Gastroesophageal sphincter (tissue), 4 donors: ENCODE data around the gene SPTLC1. TPM values are rescaled to one million over a fixed set of nuclear protein-coding genes. Genes with fewer than 3 reads are reported as not detected.
"Not testable (repeated sequence)": the region's sequence is repeated elsewhere in the genome, so short reads cannot be mapped to it uniquely, and the experiment has no call there.

Experiments
- ATAC-seq: fragments of 150-250 bp; one replicate; pipeline ENCODE4 v1.9.1; 2016; ENCODE audit warnings: mild to moderate bottlenecking, moderate library complexity
- H3K27ac ChIP-seq, 4 donors: fragments of 200-600 bp; sonication (generic) in 3 of 4; 1 replicate in 3 of 4; 2 replicates in 1 of 4; pipeline ENCODE4 v1.5.1; 2016 to 2019
- H3K27me3 ChIP-seq: fragments of 200-600 bp; sonication (generic); one replicate; pipeline ENCODE4 v1.5.1; 2019
- H3K36me3 ChIP-seq, 2 donors: fragments of 200-600 bp; sonication (generic); one replicate each; pipeline ENCODE4 v1.5.1; 2019; ENCODE audit warnings: control low read depth in 1 of 2
- H3K4me1 ChIP-seq, 3 donors: fragments of 200-600 bp; sonication (generic); 1 replicate in 2 of 3; 2 replicates in 1 of 3; pipeline ENCODE4 v1.5.1; 2016 to 2019; ENCODE audit warnings: control low read depth in 2 of 3
- H3K4me3 ChIP-seq, 2 donors: fragments of 200-600 bp; sonication (generic); one replicate each; pipeline ENCODE4 v1.5.1; 2019; ENCODE audit warnings: mild to moderate bottlenecking in 1 of 2, moderate library complexity in 1 of 2
- H3K9me3 ChIP-seq, 3 donors: fragments of 200-600 bp; sonication (generic); one replicate each; pipeline ENCODE4 v1.5.1; 2017 to 2019; ENCODE audit warnings: control low read depth in 2 of 3
- CTCF ChIP-seq, 4 experiments: fragments of 200-600 bp in 2 of 4; fragments of 450-650 bp in 2 of 4; sonication (generic) in 1 of 4; IDR thresholded peaks; one replicate each; pipeline ENCODE4 v1.5.1; 2017 to 2019; ENCODE audit warnings: antibody characterized with exemption in 4 of 4, mild to moderate bottlenecking in 2 of 4, moderate library complexity in 2 of 4
- EP300 ChIP-seq: sonication (generic); formaldehyde crosslinking; IDR thresholded peaks from one replicate; pipeline ENCODE4 v1.6.1; 2017; ENCODE audit warnings: antibody characterized with exemption, mild to moderate bottlenecking
- POLR2A ChIP-seq, 2 donors: fragments of 450-650 bp; IDR thresholded peaks; one replicate each; pipeline ENCODE4 v1.6.1; 2017; ENCODE audit warnings: antibody characterized with exemption in 2 of 2, mild to moderate bottlenecking in 2 of 2, moderate library complexity in 1 of 2
- POLR2AphosphoS5 ChIP-seq: sonication (generic); formaldehyde crosslinking; IDR thresholded peaks from one replicate; pipeline ENCODE4 v1.6.1; 2017; ENCODE audit warnings: antibody characterized with exemption
- WGBS, 2 donors: methylation state at CpG; one replicate each; pipeline ENCODE4 v1.1.5; 2018; ENCODE audit warnings: low coverage in 1 of 2; 5-methylcytosine and 5-hydroxymethylcytosine counted together
- total RNA-seq, 4 donors: library from RNA; depleted of rRNA; stranded (reverse); fragments of >200 nt; gene quantifications; one replicate each; pipeline ENCODE4 v1.1.0, GENCODE V29; 2016

Gene SPTLC1
- total RNA-seq, 4 donors from 2014 or later = 56.0 to 73.9 (median 64.0) TPM

- no peak for TF ChIP-seq POLR2A (IDR thresholded peaks at IDR 0.05)
- TF ChIP-seq POLR2AphosphoS5 = no peak
- TF ChIP-seq EP300 = no peak
- TF ChIP-seq CTCF (IDR thresholded peaks at IDR 0.05) = no peak
- no peak for ATAC-seq
- WGBS, 2 donors = 54 to 65% methylated on average over 2 to 4 of the region's 4 CpGs
Measured at GRCh38 chr9:92119586-92119985, 4.4 kb upstream of the SPTLC1 start.

GRCh38 chr9:92108122-92108521 is 7.1 kb downstream of the SPTLC1 start:
- H3K4me1 ChIP-seq = peaks cover 0 to 8% (median 3%) of the 10 kb centered on the region in 3 donors
- H3K36me3 ChIP-seq = peaks cover 0 to 71% of the 10 kb centered on the region in 2 donors
- no peaks in the 10 kb centered on the region for H3K27me3 ChIP-seq
- no peak for ATAC-seq
- WGBS, 2 donors = 88 to 90% methylated on average over 4 of the region's 4 CpGs
- TF ChIP-seq EP300 (no peak), POLR2AphosphoS5 (no peak), POLR2A (IDR thresholded peaks at IDR 0.05) (no peak)
- H3K4me3 ChIP-seq = no peak overlapping the region
- H3K9me3 ChIP-seq = no peaks in the 10 kb centered on the region
- H3K27ac ChIP-seq = no peak overlapping the region

More at GRCh38 chr9:92119586-92119985, 4.4 kb upstream of the SPTLC1 start:
- Histone ChIP-seq H3K36me3 (no peaks in the 10 kb centered on the region), H3K4me1 (peaks cover 0 to 1% (median 0%) of the 10 kb centered on the region in 3 donors), H3K27ac (no peak overlapping the region), H3K9me3 (no peaks in the 10 kb centered on the region), H3K27me3 (no peaks in the 10 kb centered on the region), H3K4me3 (no peak overlapping the region)

GRCh38 chr9:92105446-92106225 is 9.6 kb downstream of the SPTLC1 start:
- H3K9me3 ChIP-seq, ATAC-seq, H3K27me3 ChIP-seq, H3K27ac ChIP-seq, H3K4me3 ChIP-seq, H3K4me1 ChIP-seq: not testable (repeated sequence)
- H3K36me3 ChIP-seq = peaks cover 0 to 62% of the 10 kb centered on the region in 2 donors
- WGBS, 2 donors = no CpG with 5 or more reads among the region's 36 CpGs

GRCh38 chr9:92103601-92104000 is 11.6 kb downstream of the SPTLC1 start:
- not testable (repeated sequence) for ATAC-seq, H3K9me3 ChIP-seq, H3K4me1 ChIP-seq, H3K27me3 ChIP-seq, H3K27ac ChIP-seq, H3K4me3 ChIP-seq
- H3K36me3 ChIP-seq = peaks cover 0 to 63% of the 10 kb centered on the region in 2 donors
- WGBS, 2 donors = 100% methylated on average over 3 of the region's 14 CpGs; no CpG with 5 or more reads in 1 of the 2 donors

- peaks cover 0 to 32% of the 10 kb centered on the region in 2 donors for H3K36me3 ChIP-seq
- no peak for ATAC-seq
- 80 to 90% methylated on average over 1 to 2 of the region's 5 CpGs for WGBS, 2 donors
- H3K9me3 ChIP-seq = no peaks in the 10 kb centered on the region
- no peak overlapping the region for H3K4me3 ChIP-seq
- H3K27me3 ChIP-seq = no peaks in the 10 kb centered on the region
- no peak for TF ChIP-seq EP300
- TF ChIP-seq POLR2A (IDR thresholded peaks at IDR 0.05) = no peak
- no peak for TF ChIP-seq POLR2AphosphoS5
- no peak for TF ChIP-seq CTCF (IDR thresholded peaks at IDR 0.05)
- no peak overlapping the region for H3K27ac ChIP-seq
- H3K4me1 ChIP-seq = no peaks in the 10 kb centered on the region
Measured at GRCh38 chr9:92100237-92100911, 14.8 kb downstream of the SPTLC1 start.

GRCh38 chr9:92098638-92099037 is 16.6 kb downstream of the SPTLC1 start:
- no peak for ATAC-seq
- WGBS, 2 donors = 50 to 57% methylated on average over 1 of the region's 1 CpG
- H3K9me3 ChIP-seq = no peaks in the 10 kb centered on the region
- peak overlapping the region in 1 of 4 donors; percentile 38 for H3K27ac ChIP-seq
- peaks cover 0 to 18% of the 10 kb centered on the region in 2 donors for H3K36me3 ChIP-seq
- H3K27me3 ChIP-seq = no peaks in the 10 kb centered on the region
- no peak overlapping the region for H3K4me3 ChIP-seq
- TF ChIP-seq CTCF (IDR thresholded peaks at IDR 0.05) (no peak), POLR2AphosphoS5 (no peak), EP300 (no peak), POLR2A (IDR thresholded peaks at IDR 0.05) (no peak)
- H3K4me1 ChIP-seq = no peaks in the 10 kb centered on the region
